Fibroblast of skin of abdomen (primary cell): ENCODE results near the gene MYO7A.

Source experiments
- DNase-seq: peaks from one replicate; pipeline ENCODE4 v3.0.0-alpha.2; 2013

The MYO7A gene

DNA sequence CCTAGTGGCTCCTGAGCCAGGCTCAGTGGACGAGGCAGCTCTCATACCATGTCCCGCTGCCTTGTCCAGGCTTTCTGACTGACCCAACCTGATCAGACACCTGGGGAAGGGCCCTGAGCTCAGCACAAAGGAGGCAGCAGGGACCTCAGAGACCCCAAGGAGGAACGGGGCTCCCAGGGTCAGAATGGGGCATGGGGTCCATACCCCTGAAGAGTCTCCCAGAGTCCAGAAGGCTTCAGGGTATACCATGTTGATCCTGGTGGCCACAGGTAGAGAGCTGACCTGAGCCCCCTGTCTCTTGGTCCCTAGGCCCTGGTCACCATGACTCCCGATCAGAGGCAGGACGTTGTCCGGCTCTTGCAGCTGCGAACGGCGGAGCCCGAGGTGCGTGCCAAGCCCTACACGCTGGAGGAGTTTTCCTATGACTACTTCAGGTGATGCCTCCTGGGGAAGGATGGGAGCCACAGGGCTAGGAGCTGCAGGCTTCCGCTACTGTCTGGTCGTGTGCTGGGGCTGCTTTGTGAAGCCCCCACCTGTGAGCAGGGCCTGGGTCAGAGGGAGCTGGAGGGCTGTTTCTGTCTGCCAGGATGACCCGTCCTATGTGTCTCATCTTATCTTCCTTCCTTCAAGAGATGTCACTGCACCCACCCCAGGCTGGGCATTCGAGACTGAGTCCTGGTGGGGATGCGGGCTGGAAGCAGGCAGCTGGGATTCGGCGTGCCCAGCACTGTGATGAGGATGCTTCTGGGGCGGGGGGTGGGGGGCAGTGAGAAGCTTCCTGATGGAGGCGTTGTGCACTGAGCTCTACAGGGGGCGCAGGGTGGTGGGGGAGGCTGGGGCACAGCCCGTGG lies 74.2 kb downstream of the MYO7A start:
- no peak for DNase-seq

DNA sequence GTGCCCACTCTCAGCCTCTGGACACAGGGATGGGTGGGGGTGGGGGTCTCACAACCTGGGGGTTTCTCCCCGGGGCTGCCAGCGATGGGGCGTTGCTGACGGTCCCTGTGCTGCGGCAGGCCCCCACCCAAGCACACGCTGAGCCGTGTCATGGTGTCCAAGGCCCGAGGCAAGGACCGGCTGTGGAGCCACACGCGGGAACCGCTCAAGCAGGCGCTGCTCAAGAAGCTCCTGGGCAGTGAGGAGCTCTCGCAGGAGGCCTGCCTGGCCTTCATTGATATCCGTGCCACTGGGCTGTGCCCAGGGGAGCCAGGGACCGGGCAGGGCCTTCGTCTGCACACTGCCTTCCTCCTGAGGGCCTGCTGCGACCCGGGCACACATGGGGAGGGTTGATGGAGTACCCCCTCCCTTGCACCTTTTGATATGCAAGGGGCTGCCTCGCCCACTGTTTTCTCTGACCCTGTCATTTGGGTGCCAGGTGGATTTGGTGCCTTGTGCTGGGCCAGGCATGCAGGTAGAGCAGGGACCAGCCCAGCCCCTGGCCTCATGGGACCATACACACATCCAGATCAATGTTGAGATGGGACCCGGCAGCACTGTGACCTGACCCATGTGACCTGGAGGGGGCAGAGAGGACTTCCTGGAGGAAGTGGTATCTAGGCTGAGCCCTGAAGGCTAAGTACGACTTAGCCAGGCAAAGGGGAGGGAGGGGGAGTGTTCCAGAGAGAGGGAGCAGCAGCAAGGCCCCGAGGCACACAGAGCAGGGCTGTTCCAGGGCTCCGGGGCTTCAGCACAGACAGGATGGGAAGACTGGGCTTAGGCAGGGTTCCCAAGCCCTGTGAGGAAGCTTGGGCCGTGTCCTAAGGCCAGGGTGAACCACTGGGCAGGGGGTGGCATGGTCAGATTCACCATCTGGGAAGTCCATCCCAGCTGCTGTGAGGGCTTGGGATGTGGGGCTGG lies 75.2 kb downstream of the MYO7A start:
- DNase-seq, result no peak

DNA sequence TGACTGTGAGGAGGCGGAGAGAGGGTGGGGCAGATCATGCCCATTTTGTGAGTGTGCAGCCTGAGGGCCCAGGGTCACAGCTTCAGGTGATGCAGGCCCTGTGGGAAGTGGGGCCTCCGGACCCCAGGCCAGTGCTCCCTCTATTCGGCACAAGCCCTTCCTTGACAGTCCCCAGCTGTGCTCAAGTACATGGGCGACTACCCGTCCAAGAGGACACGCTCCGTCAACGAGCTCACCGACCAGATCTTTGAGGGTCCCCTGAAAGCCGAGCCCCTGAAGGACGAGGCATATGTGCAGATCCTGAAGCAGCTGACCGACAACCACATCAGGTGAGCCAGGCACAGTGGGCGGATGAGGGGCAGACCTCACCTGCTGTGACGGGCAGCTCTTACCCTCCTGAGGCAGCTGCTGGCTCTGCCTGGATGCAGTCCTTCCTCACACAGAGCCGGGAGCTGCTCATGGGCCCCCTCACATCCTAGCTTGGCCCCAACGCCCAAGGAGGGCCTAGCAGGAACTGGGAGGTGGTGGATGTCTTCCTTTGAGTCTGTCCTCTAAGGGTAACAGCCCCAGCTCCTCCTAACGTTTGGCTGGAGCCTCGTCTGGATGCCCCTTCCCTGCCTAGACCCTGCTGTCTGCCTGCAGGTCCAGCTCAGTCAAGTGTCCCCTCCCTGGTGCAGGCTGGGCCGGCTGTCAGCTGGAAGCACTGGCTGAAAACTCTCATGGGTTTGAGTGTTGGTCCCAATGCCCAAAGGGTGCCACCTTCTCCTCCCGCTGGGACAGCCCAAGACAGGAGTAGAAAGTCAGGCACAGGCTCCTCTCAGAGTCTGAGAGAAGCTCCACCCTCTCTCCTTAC lies 76.1 kb downstream of the MYO7A start:
- DNase-seq, result no peak

DNA sequence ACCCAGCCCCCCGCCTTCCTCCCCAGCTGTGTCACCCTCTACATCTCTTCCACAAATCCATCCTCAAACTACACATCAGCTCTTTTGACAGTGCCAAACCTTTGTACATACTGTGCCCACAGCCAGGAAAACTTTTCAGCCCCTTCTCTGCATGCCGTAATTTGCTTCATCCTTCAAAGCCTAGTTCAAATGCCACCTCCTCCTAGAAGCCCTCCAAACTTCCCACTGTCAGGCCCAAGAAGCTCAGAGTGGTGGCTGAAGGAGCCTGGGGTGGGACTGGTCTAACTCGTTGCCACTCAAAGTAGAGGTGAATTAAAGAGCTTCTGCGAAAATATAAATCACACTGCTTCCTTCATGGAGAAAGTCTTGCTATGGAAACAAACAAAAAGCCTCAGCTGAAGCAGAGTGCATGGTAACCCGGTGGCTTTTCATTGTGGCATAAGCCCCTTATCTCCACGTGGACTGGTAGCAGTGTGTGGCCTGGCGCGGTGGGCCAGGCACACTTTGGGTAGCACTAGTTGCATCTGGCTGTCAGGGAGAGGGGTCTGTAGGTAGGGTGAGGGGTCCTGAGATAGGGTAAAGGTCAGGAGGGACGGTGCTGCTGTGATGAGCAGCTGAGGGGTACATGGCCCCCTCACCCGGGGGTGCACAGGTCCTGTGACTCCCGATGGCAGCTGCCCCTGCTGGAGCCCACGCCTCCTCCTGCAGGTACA lies 76.9 kb downstream of the MYO7A start:
- no peak for DNase-seq

DNA sequence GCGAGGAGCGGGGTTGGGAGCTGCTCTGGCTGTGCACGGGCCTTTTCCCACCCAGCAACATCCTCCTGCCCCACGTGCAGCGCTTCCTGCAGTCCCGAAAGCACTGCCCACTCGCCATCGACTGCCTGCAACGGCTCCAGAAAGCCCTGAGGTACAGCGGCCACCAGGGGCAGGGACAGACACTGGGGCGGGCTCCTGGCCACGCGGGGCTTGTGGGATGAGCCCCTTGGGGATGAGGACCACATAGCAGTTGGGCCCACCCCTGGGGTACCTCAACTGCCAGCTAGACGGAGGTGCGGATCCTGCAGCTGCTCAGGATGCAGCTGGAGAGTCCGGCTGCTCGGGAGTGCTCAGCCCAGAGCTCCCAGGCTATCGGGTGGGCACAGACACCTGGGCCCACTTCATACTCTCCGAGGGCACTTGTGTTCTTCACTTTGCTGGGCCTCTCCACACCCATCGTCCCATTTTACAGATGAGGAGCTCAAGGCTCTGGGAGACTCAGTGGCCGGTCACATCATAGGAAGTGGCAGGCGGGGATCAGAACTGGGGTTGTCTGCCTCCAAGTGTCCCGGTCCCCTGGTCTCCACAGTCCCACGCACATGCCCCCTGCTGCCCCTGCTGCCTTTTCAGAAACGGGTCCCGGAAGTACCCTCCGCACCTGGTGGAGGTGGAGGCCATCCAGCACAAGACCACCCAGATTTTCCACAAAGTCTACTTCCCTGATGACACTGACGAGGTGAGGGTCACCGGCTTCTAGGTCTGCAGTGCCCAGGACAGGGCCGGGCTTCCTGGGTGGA lies 77.6 kb downstream of the MYO7A start:
- DNase-seq, result no peak

DNA sequence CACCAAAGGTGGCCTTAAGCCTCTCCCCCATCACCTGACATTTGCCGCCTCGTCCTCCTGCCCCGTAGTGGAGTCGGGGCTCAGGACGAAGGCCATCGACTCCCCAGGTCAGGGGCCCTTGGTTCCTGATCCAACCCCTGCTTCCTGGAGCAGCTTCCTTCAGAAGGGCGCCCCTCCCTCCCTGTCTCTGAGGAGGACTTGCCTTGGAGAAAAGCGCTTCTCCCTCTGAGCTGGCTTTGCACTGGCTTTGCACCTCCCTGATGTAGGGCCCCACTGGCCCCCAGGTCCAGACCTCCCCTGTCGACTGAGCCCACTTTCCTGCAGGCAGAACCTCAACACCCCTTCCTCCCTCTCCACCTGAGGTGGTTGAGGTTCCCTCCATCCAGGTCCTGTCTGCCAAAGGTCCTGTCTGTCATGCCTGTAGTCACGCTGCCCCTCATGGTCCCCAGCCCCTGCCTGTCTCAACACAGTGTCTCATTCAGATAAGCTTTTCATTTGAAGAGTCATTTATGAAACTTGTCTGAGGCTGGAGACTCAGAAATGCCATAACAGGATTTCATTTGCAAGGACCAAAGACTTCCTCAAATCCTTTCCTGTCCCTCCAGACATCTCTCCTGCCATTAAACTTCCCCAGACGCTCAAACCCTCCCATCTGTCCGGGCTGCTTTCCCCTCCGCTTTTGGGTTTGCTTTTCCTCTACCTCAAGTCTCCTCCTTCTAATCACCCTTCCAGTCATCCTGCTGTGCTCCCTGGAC lies 78.4 kb downstream of the MYO7A start:
- DNase-seq, result no peak

DNA sequence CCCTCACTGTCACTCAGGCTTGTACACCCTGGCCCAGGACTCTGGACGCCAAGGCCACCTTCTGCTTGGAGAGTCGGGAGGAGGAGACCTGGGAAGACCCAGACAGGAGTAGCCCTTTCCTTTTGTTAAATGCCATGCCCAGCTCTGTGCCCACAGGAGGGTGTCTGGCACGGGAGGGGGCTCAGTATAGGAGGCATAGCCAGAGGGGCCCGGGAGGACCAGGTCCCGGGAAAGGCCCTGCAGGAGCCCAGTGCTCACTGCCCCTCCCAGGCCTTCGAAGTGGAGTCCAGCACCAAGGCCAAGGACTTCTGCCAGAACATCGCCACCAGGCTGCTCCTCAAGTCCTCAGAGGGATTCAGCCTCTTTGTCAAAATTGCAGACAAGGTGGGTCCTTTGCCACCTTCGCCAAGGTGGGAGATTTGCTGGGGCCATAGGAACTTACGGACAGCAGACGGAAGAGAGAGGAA lies 79.0 kb downstream of the MYO7A start:
- no peak for DNase-seq

DNA sequence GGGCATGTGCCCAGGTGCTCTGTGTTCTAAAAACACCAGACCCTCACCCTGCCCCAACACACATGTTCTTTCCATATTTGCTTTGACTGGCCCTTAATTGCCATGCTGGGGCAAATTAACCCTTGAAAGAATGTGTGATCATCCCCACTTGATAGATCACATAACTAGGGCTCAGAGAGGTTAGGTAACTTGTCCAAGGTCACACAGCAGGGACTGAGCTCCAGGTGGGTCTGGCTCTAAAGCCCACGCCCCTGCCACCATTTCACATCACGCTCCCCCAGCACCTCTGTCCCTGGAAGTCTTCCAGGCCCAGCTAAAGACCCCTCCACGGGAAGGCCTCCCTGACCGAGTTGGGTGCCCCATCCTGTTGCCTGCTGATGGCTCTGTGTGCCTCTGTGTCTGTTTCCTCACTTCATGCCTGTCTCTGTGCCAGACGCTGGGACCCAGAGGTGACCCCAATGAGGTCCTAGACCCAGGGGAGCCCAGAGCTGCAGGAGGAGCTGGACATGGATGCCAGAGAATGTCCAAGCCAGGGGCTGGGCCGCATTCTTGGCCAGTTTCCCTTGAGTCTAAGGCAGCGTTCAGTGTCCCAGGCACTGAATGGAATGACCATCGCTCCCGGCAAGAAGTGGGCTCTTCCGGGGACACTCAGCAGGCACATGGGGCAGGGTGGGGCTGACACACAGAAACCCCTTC lies 79.7 kb downstream of the MYO7A start:
- DNase-seq, result no peak

DNA sequence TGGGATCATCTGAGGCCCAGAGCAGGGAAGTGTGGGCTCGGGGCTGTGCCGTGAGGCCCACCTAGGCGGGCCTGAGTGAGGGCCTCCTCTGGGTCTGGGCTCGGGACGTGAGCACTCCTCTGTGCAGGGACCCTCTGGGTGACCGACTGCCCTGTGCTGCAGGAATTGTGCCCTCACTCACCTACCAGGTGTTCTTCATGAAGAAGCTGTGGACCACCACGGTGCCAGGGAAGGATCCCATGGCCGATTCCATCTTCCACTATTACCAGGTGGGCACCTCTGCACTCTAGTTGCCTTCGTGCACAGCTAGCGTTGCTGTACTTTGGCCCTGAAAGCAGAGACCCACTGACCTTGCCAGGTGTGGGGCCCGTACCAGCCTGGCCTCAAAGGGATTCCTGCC lies 80.5 kb downstream of the MYO7A start:
- DNase-seq, result no peak

DNA sequence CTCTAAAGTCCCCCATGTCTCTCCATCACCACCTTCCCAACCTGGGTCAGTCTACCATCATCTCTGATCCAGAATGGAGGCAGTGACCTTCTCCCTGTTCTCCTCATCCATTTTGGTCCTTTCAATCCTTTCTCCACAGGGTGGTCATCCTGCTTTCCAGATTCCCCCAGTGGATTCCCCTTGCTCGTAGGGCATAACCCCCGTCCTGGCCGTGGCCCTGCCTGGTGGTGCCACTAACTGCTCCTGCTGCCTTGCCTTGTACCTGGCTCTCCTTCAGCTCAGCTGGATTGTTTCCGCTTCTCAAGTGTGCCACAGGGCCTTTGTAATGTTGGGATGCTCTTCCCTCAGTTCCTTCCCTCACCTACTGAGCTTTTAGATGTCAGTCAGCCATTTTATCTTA lies 81.6 kb downstream of the MYO7A start:
- no peak for DNase-seq

DNA sequence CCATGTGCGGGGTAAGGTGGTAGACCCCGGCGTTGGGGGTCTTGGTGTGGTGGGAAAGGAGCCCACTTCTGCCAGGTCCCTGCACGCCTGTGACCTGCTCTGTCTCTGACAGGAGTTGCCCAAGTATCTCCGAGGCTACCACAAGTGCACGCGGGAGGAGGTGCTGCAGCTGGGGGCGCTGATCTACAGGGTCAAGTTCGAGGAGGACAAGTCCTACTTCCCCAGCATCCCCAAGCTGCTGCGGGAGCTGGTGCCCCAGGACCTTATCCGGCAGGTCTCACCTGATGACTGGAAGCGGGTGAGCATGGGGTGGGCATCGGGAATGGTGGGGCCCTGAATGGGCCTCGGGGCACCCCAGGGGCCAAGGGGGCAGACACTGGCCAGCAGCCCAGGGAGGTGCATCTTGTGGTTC lies 83.0 kb downstream of the MYO7A start:
- no peak for DNase-seq

DNA sequence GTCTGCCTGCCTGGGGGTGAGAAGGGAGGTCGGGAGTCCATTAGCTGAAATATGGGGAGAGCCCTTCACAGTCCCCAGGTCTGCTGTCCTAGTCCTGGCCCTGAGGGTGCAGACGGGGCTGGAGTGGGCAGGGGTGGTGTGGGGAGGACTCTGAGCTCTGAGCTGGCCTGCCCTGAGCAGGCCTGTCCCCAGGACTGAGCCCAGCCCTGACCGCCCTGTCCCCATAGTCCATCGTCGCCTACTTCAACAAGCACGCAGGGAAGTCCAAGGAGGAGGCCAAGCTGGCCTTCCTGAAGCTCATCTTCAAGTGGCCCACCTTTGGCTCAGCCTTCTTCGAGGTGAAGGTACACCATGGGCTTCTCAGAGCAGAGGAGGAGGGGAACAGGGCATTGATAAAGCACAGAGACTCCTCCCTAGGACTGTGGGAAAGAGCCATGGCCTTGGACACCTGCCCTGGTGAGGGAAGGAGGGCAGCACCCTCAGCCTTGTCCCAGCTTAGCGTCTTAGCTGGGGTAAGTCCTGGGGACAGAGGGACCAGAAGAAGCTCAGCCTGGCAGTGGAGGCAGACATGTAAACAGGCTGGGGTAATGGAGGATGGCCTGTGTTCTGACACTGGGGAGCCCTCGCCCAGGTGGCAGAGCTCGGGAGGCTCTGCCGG lies 83.7 kb downstream of the MYO7A start:
- DNase-seq, result no peak

DNA sequence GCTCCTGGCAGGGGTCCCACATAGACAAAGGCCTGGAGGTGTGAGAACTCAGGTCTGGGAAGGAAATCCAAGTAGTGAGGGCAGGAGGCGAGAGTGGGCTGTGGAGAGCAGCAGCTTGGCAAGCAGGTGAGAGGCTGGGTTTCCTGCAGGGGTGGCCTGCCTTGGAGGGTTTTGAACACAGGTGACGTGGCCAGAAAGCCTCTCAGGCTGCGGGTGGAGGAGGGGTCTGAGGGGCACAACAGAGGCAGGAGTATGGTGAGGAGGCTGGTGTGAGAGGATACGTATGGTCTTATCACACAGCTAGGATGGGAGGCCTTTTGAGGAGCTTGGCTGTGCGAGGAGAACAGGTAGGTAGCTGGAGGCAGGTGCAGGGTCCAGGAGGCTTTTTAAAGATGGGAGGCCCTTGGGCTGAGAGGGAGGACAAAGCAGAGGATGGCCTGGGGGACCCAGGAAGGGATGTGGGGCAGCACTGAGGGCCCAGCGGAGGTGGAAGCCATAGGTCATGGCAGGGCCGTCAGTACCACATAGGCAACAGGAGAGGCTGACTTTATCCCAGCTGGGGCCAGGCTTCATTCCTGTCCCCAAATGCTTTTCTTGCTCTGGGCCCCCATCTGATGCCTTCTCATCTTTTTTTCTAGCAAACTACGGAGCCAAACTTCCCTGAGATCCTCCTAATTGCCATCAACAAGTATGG lies 84.4 kb downstream of the MYO7A start:
- DNase-seq, result no peak

DNA sequence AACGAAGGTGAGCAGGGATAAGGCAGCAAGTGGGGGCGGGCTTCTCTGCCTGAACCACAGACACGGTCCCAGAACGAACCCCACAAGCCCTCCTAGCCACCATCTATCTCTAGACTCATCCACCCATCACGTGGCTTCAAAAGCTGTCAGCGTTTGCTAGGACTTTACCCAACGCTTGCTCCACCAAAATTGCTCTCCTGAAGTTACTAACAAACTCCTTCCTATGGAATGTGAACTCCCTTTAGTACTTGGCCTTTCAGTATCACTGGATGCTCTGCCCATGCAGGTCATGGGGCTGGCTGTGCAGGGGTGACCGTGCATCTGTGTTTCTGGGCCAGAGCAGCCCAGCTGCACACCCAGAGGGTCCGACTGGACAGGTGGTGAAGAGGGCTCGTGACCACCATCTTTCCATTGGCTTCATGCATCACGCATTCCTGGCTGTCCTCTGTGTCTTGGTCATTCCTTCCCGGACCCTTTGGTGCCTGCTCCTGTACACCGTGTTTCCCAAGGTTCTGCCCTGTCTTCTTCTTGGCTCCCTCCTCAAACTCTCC lies 85.1 kb downstream of the MYO7A start:
- DNase-seq, result no peak

DNA sequence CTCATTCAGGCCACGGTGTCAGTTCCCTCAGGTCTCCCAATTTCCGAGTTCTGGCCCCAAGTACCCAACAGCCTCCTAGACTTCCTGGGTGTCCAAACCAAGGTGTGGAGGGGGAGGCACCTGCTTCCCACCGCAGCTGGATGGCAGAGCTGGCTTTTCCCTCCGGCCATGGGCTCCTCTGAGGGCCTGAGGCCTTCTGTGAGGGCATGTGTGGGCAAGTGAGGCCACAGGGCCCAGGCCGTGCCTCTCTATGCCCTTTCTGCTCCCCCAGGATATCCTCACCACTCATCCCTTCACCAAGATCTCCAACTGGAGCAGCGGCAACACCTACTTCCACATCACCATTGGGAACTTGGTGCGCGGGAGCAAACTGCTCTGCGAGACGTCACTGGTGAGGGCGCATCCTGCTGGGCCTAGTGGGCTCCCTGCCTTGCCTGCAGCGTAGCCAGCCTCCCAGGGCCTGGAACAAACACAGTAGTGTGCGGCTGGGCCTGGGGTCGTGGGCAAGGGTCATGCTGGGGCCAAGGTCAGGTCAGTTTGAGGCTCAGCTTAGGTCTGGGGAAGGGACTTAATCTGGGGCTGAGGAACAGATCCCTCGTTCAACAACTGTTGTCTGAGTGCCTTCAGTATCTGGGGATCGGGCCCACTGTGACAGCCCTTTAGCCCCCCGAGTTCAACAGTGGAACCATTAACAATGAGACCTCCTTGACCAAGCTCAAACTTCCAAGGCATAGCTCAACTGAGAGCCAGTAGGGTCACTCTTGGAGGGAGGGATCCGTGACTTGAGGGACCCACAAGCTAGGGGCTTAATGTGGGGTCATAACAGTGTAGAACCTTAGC lies 85.8 kb downstream of the MYO7A start:
- no peak for DNase-seq

DNA sequence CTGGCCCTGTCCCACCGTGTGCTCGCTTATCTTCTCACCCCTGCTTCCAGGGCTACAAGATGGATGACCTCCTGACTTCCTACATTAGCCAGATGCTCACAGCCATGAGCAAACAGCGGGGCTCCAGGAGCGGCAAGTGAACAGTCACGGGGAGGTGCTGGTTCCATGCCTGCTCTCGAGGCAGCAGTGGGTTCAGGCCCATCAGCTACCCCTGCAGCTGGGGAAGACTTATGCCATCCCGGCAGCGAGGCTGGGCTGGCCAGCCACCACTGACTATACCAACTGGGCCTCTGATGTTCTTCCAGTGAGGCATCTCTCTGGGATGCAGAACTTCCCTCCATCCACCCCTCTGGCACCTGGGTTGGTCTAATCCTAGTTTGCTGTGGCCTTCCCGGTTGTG lies 86.5 kb downstream of the MYO7A start:
- no peak for DNase-seq

DNA sequence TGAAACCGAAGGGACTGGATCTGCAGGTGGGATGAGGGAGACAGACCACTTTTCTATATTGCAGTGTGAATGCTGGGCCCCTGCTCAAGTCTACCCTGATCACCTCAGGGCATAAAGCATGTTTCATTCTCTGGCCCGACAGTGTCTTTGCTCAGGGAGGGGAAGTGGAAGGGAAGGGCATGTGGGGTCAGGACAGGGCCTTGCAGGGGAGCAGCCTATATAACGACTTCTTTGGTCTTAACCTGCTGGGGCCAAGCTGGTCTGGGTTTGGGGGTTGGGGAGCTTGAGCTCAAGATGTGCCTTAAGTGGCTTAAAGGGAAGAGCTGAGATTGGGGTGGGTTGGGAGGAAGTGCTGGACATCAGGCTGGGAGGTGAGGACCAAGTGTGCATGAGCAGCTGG lies 87.1 kb downstream of the MYO7A start:
- DNase-seq, result no peak
